ENCODE data around the gene PTPRE.

DNA sequence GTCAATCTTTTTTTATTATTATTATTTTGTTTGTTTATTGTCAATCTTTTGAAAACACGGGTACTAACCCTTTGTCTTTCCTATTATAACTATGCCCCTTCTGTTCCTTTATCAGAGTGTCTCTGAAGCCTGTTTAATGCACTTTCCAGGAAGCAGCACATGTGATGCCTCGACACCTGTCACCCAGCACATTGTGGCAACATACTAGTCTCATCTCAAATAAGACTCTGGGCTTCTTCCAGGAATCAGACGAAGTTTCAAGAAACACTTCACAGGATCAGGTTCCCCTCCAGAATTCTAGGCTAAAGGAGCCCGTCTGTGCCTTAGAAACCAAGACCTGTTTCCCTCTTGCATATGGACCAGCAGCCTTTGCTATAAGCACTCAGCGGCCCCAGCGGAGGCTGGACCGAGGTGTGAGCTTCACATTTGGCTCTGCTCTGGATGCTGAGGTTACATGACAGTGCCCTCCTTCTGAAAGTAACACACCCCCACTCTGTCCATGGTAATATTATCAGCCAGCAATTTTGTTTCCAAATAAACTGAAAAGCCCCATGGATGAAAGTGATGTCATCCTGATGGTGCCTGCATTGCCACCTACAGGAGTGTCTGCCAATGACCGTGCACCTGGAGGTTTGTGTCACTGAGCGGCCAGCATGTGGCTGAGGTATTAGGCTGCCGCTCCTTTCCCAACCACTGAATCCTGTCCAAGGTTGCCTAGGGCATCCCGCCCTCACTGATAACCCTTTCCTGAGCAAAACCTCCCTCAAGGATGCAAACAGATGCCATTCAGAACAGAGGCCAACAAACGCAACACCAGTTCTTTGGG is 181.2 kb downstream of the PTPRE start:
- TF ChIP-seq EZH2 (IDR thresholded peaks at IDR 0.05) = no peak
- TF ChIP-seq, protein P1, sequence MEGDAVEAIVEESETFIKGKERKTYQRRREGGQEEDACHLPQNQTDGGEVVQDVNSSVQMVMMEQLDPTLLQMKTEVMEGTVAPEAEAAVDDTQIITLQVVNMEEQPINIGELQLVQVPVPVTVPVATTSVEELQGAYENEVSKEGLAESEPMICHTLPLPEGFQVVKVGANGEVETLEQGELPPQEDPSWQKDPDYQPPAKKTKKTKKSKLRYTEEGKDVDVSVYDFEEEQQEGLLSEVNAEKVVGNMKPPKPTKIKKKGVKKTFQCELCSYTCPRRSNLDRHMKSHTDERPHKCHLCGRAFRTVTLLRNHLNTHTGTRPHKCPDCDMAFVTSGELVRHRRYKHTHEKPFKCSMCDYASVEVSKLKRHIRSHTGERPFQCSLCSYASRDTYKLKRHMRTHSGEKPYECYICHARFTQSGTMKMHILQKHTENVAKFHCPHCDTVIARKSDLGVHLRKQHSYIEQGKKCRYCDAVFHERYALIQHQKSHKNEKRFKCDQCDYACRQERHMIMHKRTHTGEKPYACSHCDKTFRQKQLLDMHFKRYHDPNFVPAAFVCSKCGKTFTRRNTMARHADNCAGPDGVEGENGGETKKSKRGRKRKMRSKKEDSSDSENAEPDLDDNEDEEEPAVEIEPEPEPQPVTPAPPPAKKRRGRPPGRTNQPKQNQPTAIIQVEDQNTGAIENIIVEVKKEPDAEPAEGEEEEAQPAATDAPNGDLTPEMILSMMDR (IDR thresholded peaks at IDR 0.05 in 2 of 3, conservative IDR thresholded peaks at IDR 0.05 in 1 of 3; ENCODE audit: borderline replicate concordance in 1 of 3, insufficient read depth in 1 of 3, low read depth in 2 of 3, low read length in 2 of 3) = peak; percentile 31 to 63 (median 54); a peak in 4 of 6 replicates
- no peak for TF ChIP-seq ATF3 (IDR thresholded peaks at IDR 0.05)

Measured in HCT116 (cell line).